HepG2 (cell line): Measurements from ENCODE around the gene CNTN5. TPM values are rescaled to one million over a fixed set of nuclear protein-coding genes. Genes with fewer than 3 reads are reported as not detected.

Experiments used
- ATAC-seq: fragments of 200-7000 bp; cut with Tn5 transposase; 3 replicates; pipeline ENCODE4 v1.9.1; 2020; ENCODE audit warnings: mild to moderate bottlenecking, moderate library complexity
- BruUV-seq: library from RNA; stranded (reverse); fragments of 400-500 nt; replicated peaks from 2 replicates; lab custom pipeline; 2021; lab: Mats Ljungman, UMichigan
- CTCF ChIA-PET: fragments of 300-600 bp; formaldehyde crosslinking; extraction: SDS; loops from one replicate; lab custom pipeline; 2021; ENCODE audit warnings: low total read pairs, inconsistent platforms, low intra/inter-chr PET ratio; lab: Yijun Ruan, JAX
- POLR2A ChIA-PET: fragments of 350-600 bp; sonication (Branson Sonifier 250); formaldehyde crosslinking; loops from one replicate; lab custom pipeline; 2020; ENCODE audit warnings: antibody characterized with exemption, inconsistent platforms; lab: Yijun Ruan, JAX
- DNase-seq: peaks from one replicate; pipeline ENCODE4 v3.0.0-alpha.2; 2015; ENCODE audit warnings: low spot score
- FAIRE-seq: peaks from 3 replicates; lab custom pipeline; 2011; peaks lifted over from hg19 to GRCh38; lab: Jason Lieb, UNC
- H2AFZ ChIP-seq: one replicate; pipeline ENCODE4 v1.6.1; 2011; ENCODE audit warnings: low read length, inconsistent platforms
- H3K27ac ChIP-seq: fragments of 300-600 bp; 3 replicates; pipeline ENCODE4 v1.8.0; 2011; ENCODE audit warnings: mixed run types, mild to moderate bottlenecking, mixed read lengths, low read length, inconsistent platforms; ENCODE audit not compliant: insufficient read depth; ENCODE audit errors: extremely low read length
- H3K27me3 ChIP-seq, 2 experiments: fragments of 200-600 bp in 1 of 2; 2 replicates in 1 of 2; 3 replicates in 1 of 2; pipeline versions ENCODE4 v1.6.0 to v1.8.0; 2011; ENCODE audit warnings: low read length in 2 of 2, mild to moderate bottlenecking in 2 of 2, moderate library complexity in 2 of 2, inconsistent platforms in 1 of 2; ENCODE audit not compliant: insufficient read depth in 2 of 2, control insufficient read depth in 1 of 2
- H3K36me3 ChIP-seq, 2 experiments: fragments of 200-600 bp in 1 of 2; replicated peaks in 1 of 2; 2 replicates in 1 of 2; 3 replicates in 1 of 2; pipeline versions ENCODE4 v1.5.1 to v1.8.0; 2011; ENCODE audit warnings: low read length in 2 of 2, inconsistent platforms in 1 of 2; ENCODE audit not compliant: insufficient read depth in 2 of 2, control insufficient read depth in 1 of 2
- H3K4me1 ChIP-seq: 2 replicates; pipeline ENCODE4 v1.5.1; 2012; ENCODE audit warnings: low read length, inconsistent platforms; ENCODE audit not compliant: insufficient read depth
- H3K4me2 ChIP-seq: 2 replicates; pipeline ENCODE4 v1.6.0; 2011; ENCODE audit warnings: low read depth, low read length, inconsistent platforms
- H3K4me3 ChIP-seq, 3 experiments: fragments of 200-600 bp in 1 of 3; sonication (generic), shearing (Covaris generic) in 1 of 3; replicated peaks in 1 of 3; 2 replicates each; pipeline ENCODE4 v1.5.1; 2011 to 2016; ENCODE audit warnings: low read length in 3 of 3, inconsistent platforms in 2 of 3, low read depth in 2 of 3, mild to moderate bottlenecking in 2 of 3, control low read depth in 1 of 3, mixed read lengths in 1 of 3; ENCODE audit not compliant: insufficient read depth in 1 of 3
- H3K79me2 ChIP-seq: one replicate; pipeline ENCODE4 v1.6.1; 2011; ENCODE audit warnings: low read length, inconsistent platforms; ENCODE audit not compliant: insufficient read depth
- H3K9ac ChIP-seq: 2 replicates; pipeline ENCODE4 v1.6.0; 2011; ENCODE audit warnings: mild to moderate bottlenecking, low read depth, low read length, inconsistent platforms; ENCODE audit not compliant: insufficient read depth
- H3K9me3 ChIP-seq: 2 replicates; pipeline ENCODE4 v1.5.1; 2012; ENCODE audit warnings: mild to moderate bottlenecking, low read length
- H4K20me1 ChIP-seq: 2 replicates; pipeline ENCODE4 v1.6.0; 2011; ENCODE audit warnings: inconsistent platforms, mild to moderate bottlenecking, low read length, moderate library complexity; ENCODE audit not compliant: insufficient read depth
- CENPT ChIP-seq: sonication (generic); formaldehyde crosslinking; IDR thresholded peaks from 2 replicates; pipeline ENCODE4 v1.8.0; 2022; ENCODE audit warnings: low read depth, mild to moderate bottlenecking, moderate library complexity, missing genetic modification reagents
- NAIF1 ChIP-seq: sonication (generic); formaldehyde crosslinking; IDR thresholded peaks from 2 replicates; pipeline ENCODE4 v1.5.0; 2020; ENCODE audit warnings: mild to moderate bottlenecking, missing genetic modification reagents, borderline replicate concordance
- SYNCRIP ChIP-seq: fragments of 200-400 bp; formaldehyde crosslinking; IDR thresholded peaks from 2 replicates; pipeline ENCODE4 v1.6.1; 2018; ENCODE audit warnings: mild to moderate bottlenecking, low read depth, low read length; ENCODE audit not compliant: insufficient read depth
- ZNF20 ChIP-seq: sonication (generic); formaldehyde crosslinking; IDR thresholded peaks from 2 replicates; pipeline ENCODE4 v1.4.0; 2020; ENCODE audit warnings: mild to moderate bottlenecking, moderate library complexity, missing genetic modification reagents
- ZNF543 ChIP-seq: sonication (generic); formaldehyde crosslinking; IDR thresholded peaks from 2 replicates; pipeline ENCODE4 v1.4.0; 2020; ENCODE audit warnings: mild to moderate bottlenecking, missing genetic modification reagents
- WGBS: methylation state at CpG from one replicate; pipeline ENCODE4 v1.1.6; 2017; ENCODE audit warnings: low lambda C conversion rate; 5-methylcytosine and 5-hydroxymethylcytosine counted together
- in situ Hi-C: cut with HindIII; loops from 2 replicates; pipeline ENCODE4 v1.10.0; 2017; ENCODE audit warnings: low pct_unique_long_range_greater_than_20kb; ENCODE audit not compliant: extremely low pct_ligation_motif_present
- intact Hi-C: fragments of 100-400 bp; cut with micrococcal nuclease; formaldehyde crosslinking; loops from one replicate; pipeline ENCODE4 v1.10.0; 2022; ENCODE audit not compliant: unreplicated experiment
- polyA plus RNA-seq, 8 experiments: library from polyadenylated mRNA; depleted of rRNA in 3 of 8; stranded (reverse) in 7 of 8; unstranded in 1 of 8; fragments of >200 nt; fragmentation: Illumina TruSeq in 4 of 8; extraction: Trizol in 4 of 8; gene quantifications; 2 replicates each; pipeline versions ENCODE4 v1.2.1 to v1.2.3, GENCODE V29; 2011 to 2016; ENCODE audit warnings: low read depth in 4 of 8, missing spikeins in 1 of 8, mixed read lengths in 1 of 8; ENCODE audit not compliant: insufficient read depth in 1 of 8
- total RNA-seq, 5 experiments: library from RNA; depleted of rRNA; stranded (reverse); fragments of >200 nt; fragmentation: Illumina TruSeq; extraction: Trizol; gene quantifications; 2 replicates each; pipeline ENCODE4 v1.2.3, GENCODE V29; 2016; ENCODE audit warnings: low read depth in 1 of 5
- TF ChIP-seq, protein P1 (sequence below): sonication (generic); formaldehyde crosslinking; IDR thresholded peaks from 2 replicates; pipeline ENCODE4 v1.9.0; 2021; ENCODE audit warnings: missing genetic modification reagents, mild to moderate bottlenecking, borderline replicate concordance
- TF ChIP-seq, protein P2 (sequence below): sonication (generic); formaldehyde crosslinking; IDR thresholded peaks from 2 replicates; pipeline ENCODE4 v1.5.0; 2020; ENCODE audit warnings: missing genetic modification reagents
- TF ChIP-seq, protein P3 (sequence below): sonication (generic); formaldehyde crosslinking; IDR thresholded peaks from 2 replicates; pipeline ENCODE4 v1.4.0; 2020; ENCODE audit warnings: missing genetic modification reagents
- TF ChIP-seq, protein P4 (sequence below): sonication (generic); formaldehyde crosslinking; IDR thresholded peaks from 2 replicates; pipeline ENCODE4 v1.4.0; 2020; ENCODE audit warnings: missing genetic modification reagents
- TF ChIP-seq, protein P5 (sequence below): sonication (generic); formaldehyde crosslinking; IDR thresholded peaks from 2 replicates; pipeline ENCODE4 v1.5.0; 2020; ENCODE audit warnings: mild to moderate bottlenecking, missing genetic modification reagents

Gene CNTN5
- total and polyA plus RNA-seq, 2 of the 13 experiments (the other 11 are each of a cell fraction or from before 2014, with no cell fraction given) = not detected

DNA sequence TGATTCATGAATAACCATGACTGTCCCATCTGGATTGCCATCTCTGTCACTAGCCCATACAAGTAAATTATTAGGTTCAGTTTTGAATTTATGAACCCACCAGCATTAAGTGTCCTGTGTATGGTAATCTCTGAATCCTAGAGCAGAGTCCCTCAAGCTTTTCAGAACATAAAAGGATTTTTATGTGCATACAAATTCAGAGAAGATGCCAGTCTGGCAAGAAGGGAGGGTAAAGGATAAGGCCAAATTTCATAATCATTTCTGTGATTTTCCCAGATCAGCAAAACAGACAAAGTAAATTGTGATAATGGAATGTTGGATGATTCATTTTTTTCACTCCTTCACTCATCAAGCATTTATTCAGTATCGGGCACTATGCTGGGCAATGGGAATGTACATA, 1295.2 kb downstream of the CNTN5 start:
- Histone ChIP-seq H3K4me1 (no peaks in the 10 kb centered on the region), H3K79me2 (no peaks in the 10 kb centered on the region)
- TF ChIP-seq CENPT (CRISPR knock-in tag) (no peak), NAIF1 (CRISPR knock-in tag) (no peak)
- TF ChIP-seq, protein P1, sequence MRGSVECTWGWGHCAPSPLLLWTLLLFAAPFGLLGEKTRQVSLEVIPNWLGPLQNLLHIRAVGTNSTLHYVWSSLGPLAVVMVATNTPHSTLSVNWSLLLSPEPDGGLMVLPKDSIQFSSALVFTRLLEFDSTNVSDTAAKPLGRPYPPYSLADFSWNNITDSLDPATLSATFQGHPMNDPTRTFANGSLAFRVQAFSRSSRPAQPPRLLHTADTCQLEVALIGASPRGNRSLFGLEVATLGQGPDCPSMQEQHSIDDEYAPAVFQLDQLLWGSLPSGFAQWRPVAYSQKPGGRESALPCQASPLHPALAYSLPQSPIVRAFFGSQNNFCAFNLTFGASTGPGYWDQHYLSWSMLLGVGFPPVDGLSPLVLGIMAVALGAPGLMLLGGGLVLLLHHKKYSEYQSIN (CRISPR knock-in tag) = no peak
- TF ChIP-seq, all 625 proteins: peak for 0
- no peak for ATAC-seq
- no peak overlapping the region for H3K4me3 ChIP-seq
- intact Hi-C loops = no loop called here
- H3K27me3 ChIP-seq = no peaks in the 10 kb centered on the region
- in situ Hi-C loops = no loop called here
- WGBS = 3% methylated on average over 1 of the region's 1 CpG
- H3K36me3 ChIP-seq = no peaks in the 10 kb centered on the region
- ChIA-PET CTCF (no interaction called here), POLR2A (no interaction called here)
- DNase-seq = no peak
- H3K4me2 ChIP-seq = no peak overlapping the region
- no peak overlapping the region for H3K9ac ChIP-seq
- no TSS peak for BruUV-seq
- no peak for FAIRE-seq
- no peaks in the 10 kb centered on the region for H4K20me1 ChIP-seq
- no peak overlapping the region for H3K27ac ChIP-seq
- H2AFZ ChIP-seq = no peak overlapping the region
- H3K9me3 ChIP-seq = no peaks in the 10 kb centered on the region

DNA sequence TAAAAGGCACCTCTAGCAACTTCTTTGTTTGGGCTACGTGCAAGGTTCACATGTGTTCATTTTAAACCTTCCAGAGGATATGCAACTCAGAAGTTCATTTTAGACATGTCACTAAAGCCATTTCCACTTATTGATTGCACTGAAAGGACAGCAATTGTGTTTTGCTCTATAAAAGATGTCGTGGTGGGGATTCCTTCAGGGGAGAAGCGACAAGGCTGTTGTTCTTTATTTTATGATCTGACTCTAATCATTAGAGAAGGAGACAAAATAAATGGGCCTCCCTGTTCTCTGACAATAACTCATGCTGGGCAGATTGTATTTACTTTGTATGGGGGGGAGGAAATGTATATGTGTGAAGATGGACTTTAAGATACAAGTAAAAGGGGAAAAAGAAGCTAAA, 1296.2 kb downstream of the CNTN5 start:
- H3K36me3 ChIP-seq = no peaks in the 10 kb centered on the region
- H2AFZ ChIP-seq = no peak overlapping the region
- H3K4me1 ChIP-seq = no peaks in the 10 kb centered on the region
- ATAC-seq (no peak), FAIRE-seq (no peak), DNase-seq (no peak)
- H3K9me3 ChIP-seq = no peaks in the 10 kb centered on the region
- no peaks in the 10 kb centered on the region for H4K20me1 ChIP-seq
- H3K27ac ChIP-seq = no peak overlapping the region
- intact Hi-C loops = no loop called here
- H3K79me2 ChIP-seq = no peaks in the 10 kb centered on the region
- in situ Hi-C loops = no loop called here
- H3K4me3 ChIP-seq = no peak overlapping the region
- no peak overlapping the region for H3K4me2 ChIP-seq
- 17% methylated on average over 3 of the region's 3 CpGs for WGBS
- ChIA-PET POLR2A (no interaction called here), CTCF (no interaction called here)
- no TSS peak for BruUV-seq
- H3K9ac ChIP-seq = no peak overlapping the region
- H3K27me3 ChIP-seq = no peaks in the 10 kb centered on the region
- TF ChIP-seq ZNF543 (CRISPR knock-in tag) (no peak), ZNF20 (no peak), SYNCRIP (no peak)
- TF ChIP-seq, protein P2, sequence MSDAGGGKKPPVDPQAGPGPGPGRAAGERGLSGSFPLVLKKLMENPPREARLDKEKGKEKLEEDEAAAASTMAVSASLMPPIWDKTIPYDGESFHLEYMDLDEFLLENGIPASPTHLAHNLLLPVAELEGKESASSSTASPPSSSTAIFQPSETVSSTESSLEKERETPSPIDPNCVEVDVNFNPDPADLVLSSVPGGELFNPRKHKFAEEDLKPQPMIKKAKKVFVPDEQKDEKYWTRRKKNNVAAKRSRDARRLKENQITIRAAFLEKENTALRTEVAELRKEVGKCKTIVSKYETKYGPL (CRISPR knock-in tag) = no peak
- TF ChIP-seq, protein P3, sequence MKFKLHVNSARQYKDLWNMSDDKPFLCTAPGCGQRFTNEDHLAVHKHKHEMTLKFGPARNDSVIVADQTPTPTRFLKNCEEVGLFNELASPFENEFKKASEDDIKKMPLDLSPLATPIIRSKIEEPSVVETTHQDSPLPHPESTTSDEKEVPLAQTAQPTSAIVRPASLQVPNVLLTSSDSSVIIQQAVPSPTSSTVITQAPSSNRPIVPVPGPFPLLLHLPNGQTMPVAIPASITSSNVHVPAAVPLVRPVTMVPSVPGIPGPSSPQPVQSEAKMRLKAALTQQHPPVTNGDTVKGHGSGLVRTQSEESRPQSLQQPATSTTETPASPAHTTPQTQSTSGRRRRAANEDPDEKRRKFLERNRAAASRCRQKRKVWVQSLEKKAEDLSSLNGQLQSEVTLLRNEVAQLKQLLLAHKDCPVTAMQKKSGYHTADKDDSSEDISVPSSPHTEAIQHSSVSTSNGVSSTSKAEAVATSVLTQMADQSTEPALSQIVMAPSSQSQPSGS (CRISPR knock-in tag) = no peak
- TF ChIP-seq, protein P4, sequence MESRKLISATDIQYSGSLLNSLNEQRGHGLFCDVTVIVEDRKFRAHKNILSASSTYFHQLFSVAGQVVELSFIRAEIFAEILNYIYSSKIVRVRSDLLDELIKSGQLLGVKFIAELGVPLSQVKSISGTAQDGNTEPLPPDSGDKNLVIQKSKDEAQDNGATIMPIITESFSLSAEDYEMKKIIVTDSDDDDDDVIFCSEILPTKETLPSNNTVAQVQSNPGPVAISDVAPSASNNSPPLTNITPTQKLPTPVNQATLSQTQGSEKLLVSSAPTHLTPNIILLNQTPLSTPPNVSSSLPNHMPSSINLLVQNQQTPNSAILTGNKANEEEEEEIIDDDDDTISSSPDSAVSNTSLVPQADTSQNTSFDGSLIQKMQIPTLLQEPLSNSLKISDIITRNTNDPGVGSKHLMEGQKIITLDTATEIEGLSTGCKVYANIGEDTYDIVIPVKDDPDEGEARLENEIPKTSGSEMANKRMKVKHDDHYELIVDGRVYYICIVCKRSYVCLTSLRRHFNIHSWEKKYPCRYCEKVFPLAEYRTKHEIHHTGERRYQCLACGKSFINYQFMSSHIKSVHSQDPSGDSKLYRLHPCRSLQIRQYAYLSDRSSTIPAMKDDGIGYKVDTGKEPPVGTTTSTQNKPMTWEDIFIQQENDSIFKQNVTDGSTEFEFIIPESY (CRISPR knock-in tag) = no peak
- TF ChIP-seq, protein P5, sequence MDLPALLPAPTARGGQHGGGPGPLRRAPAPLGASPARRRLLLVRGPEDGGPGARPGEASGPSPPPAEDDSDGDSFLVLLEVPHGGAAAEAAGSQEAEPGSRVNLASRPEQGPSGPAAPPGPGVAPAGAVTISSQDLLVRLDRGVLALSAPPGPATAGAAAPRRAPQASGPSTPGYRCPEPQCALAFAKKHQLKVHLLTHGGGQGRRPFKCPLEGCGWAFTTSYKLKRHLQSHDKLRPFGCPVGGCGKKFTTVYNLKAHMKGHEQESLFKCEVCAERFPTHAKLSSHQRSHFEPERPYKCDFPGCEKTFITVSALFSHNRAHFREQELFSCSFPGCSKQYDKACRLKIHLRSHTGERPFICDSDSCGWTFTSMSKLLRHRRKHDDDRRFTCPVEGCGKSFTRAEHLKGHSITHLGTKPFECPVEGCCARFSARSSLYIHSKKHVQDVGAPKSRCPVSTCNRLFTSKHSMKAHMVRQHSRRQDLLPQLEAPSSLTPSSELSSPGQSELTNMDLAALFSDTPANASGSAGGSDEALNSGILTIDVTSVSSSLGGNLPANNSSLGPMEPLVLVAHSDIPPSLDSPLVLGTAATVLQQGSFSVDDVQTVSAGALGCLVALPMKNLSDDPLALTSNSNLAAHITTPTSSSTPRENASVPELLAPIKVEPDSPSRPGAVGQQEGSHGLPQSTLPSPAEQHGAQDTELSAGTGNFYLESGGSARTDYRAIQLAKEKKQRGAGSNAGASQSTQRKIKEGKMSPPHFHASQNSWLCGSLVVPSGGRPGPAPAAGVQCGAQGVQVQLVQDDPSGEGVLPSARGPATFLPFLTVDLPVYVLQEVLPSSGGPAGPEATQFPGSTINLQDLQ = no peak
